Astrocyte (in vitro differentiated cells and primary cell): ENCODE data around the gene DIO3. TPM values are rescaled to one million over a fixed set of nuclear protein-coding genes. Genes with fewer than 3 reads are reported as not detected.

Source experiments
- DNase-seq: peaks from one replicate; pipeline ENCODE4 v3.0.0-alpha.2; 2010; ENCODE audit warnings: low read depth
- FAIRE-seq: peaks from 2 replicates; lab custom pipeline; 2011; peaks lifted over from hg19 to GRCh38; lab: Jason Lieb, UNC
- H2AFZ ChIP-seq: 2 replicates; pipeline ENCODE4 v1.6.0; 2012; ENCODE audit warnings: low read depth, low read length, inconsistent platforms
- H3K27ac ChIP-seq: 2 replicates; pipeline ENCODE4 v1.5.1; 2011; ENCODE audit warnings: low read depth, low read length, inconsistent platforms
- H3K27me3 ChIP-seq: 2 replicates; pipeline ENCODE4 v1.6.0; 2011; ENCODE audit warnings: low read length, inconsistent platforms; ENCODE audit not compliant: insufficient read depth
- H3K36me3 ChIP-seq: 2 replicates; pipeline ENCODE4 v1.5.1; 2011; ENCODE audit warnings: low read length, inconsistent platforms; ENCODE audit not compliant: insufficient read depth
- H3K4me1 ChIP-seq: 2 replicates; pipeline ENCODE4 v1.5.1; 2011; ENCODE audit warnings: low read length, inconsistent platforms; ENCODE audit not compliant: insufficient read depth
- H3K4me2 ChIP-seq: 2 replicates; pipeline ENCODE4 v1.6.0; 2012; ENCODE audit warnings: low read length, inconsistent platforms
- H3K4me3 ChIP-seq: 2 replicates; pipeline ENCODE4 v1.5.1; 2011; ENCODE audit warnings: low read depth, mild to moderate bottlenecking, low read length, inconsistent platforms; ENCODE audit not compliant: insufficient read depth
- H3K79me2 ChIP-seq: 2 replicates; pipeline ENCODE4 v1.6.0; 2012; ENCODE audit warnings: mild to moderate bottlenecking, low read length, inconsistent platforms; ENCODE audit not compliant: insufficient read depth
- H3K9ac ChIP-seq: 2 replicates; pipeline ENCODE4 v1.6.0; 2012; ENCODE audit warnings: mild to moderate bottlenecking, low read length, inconsistent platforms
- H3K9me3 ChIP-seq: 2 replicates; pipeline ENCODE4 v1.5.1; 2012; ENCODE audit warnings: low read depth, mild to moderate bottlenecking, low read length, inconsistent platforms; ENCODE audit not compliant: insufficient read depth
- H4K20me1 ChIP-seq: 2 replicates; pipeline ENCODE4 v1.6.0; 2012; ENCODE audit warnings: low read length, inconsistent platforms; ENCODE audit not compliant: insufficient read depth
- H3K27ac Mint-ChIP-seq: one replicate; pipeline ENCODE4 v1.8.0; 2021; ENCODE audit warnings: mild to moderate bottlenecking, mixed read lengths; ENCODE audit not compliant: unreplicated experiment
- H3K27me3 Mint-ChIP-seq: one replicate; pipeline ENCODE4 v1.8.0; 2021; ENCODE audit warnings: low read depth, mixed read lengths; ENCODE audit not compliant: unreplicated experiment
- H3K36me3 Mint-ChIP-seq: one replicate; pipeline ENCODE4 v1.8.0; 2021; ENCODE audit warnings: low read depth, mixed read lengths; ENCODE audit not compliant: unreplicated experiment
- H3K4me1 Mint-ChIP-seq: one replicate; pipeline ENCODE4 v1.8.0; 2021; ENCODE audit warnings: low read depth, mixed read lengths; ENCODE audit not compliant: unreplicated experiment
- H3K4me3 Mint-ChIP-seq: one replicate; pipeline ENCODE4 v1.8.0; 2021; ENCODE audit warnings: mild to moderate bottlenecking, moderate library complexity, mixed read lengths; ENCODE audit not compliant: unreplicated experiment
- H3K9me3 Mint-ChIP-seq: one replicate; pipeline ENCODE4 v1.8.0; 2021; ENCODE audit warnings: mild to moderate bottlenecking, mixed read lengths; ENCODE audit not compliant: unreplicated experiment
- CTCF ChIP-seq: IDR thresholded peaks from 2 replicates; pipeline ENCODE4 v1.5.1; 2011; ENCODE audit warnings: low read depth, mild to moderate bottlenecking, inconsistent platforms, low read length, moderate library complexity; ENCODE audit not compliant: insufficient read depth
- EZH2 ChIP-seq: IDR thresholded peaks from 2 replicates; pipeline ENCODE4 v1.6.1; 2012; ENCODE audit warnings: mild to moderate bottlenecking, low read length, inconsistent platforms; ENCODE audit not compliant: insufficient read depth
- total RNA-seq: library from RNA; stranded (reverse); gene quantifications from 2 replicates; pipeline ENCODE4 v1.2.1, GENCODE V29; 2021

Gene DIO3
- total RNA-seq, 1 donor from 2014 or later, result 0.79 TPM

- peaks cover 7% of the 10 kb centered on the region for H3K9me3 Mint-ChIP-seq
- Histone ChIP-seq H3K36me3 (no peaks in the 10 kb centered on the region), H3K9me3 (no peaks in the 10 kb centered on the region), H3K27me3 (peaks cover 19% of the 10 kb centered on the region), H3K27ac (no peak overlapping the region), H3K9ac (no peak overlapping the region), H2AFZ (no peak overlapping the region), H3K4me2 (no peak overlapping the region), H3K4me1 (no peaks in the 10 kb centered on the region), H3K4me3 (no peak overlapping the region), H3K79me2 (no peaks in the 10 kb centered on the region), H4K20me1 (no peaks in the 10 kb centered on the region)
- H3K27ac Mint-ChIP-seq, result no peak overlapping the region
- no peak for FAIRE-seq
- DNase-seq, result no peak
- H3K36me3 Mint-ChIP-seq, result no peaks in the 10 kb centered on the region
- TF ChIP-seq EZH2, result no peak
- no peak for TF ChIP-seq CTCF
- peaks cover 44% of the 10 kb centered on the region for H3K27me3 Mint-ChIP-seq
- H3K4me1 Mint-ChIP-seq, result no peaks in the 10 kb centered on the region
- no peak overlapping the region for H3K4me3 Mint-ChIP-seq
Measured at GRCh38 chr14:101605836-101606235, 44.5 kb downstream of the DIO3 start.

Other genes starting within 250 kb of the DIO3 start
- 98.7 and 102 TPM in 2 replicates for gene PPP2R5C, start 200.2 kb downstream of the DIO3 start, total RNA-seq